WTC11 (cell line): ENCODE data around the gene C1QTNF4. TPM values are rescaled to one million over a fixed set of nuclear protein-coding genes. Genes with fewer than 3 reads are reported as not detected.

Experiments used
- ATAC-seq: fragments of 200-7000 bp; cut with Tn5 transposase; 2 replicates; pipeline ENCODE4 v1.10.0; 2021; ENCODE audit warnings: mild to moderate bottlenecking, moderate library complexity
- CTCF ChIA-PET: fragments of 300-600 bp; sonication (Branson Sonifier 250); formaldehyde crosslinking; loops from one replicate; lab custom pipeline; 2021; ENCODE audit warnings: antibody characterized with exemption; lab: Charles Lee
- POLR2A ChIA-PET: fragments of 350-600 bp; sonication (Branson Sonifier 250); formaldehyde crosslinking; loops from one replicate; lab custom pipeline; 2021; ENCODE audit warnings: antibody characterized with exemption; lab: Charles Lee
- DNase-seq: peaks from one replicate; pipeline ENCODE4 v3.0.0; 2021; ENCODE audit warnings: low spot score
- H3K27ac Mint-ChIP-seq: 2 replicates; pipeline ENCODE4 v1.8.0; 2021; ENCODE audit warnings: mixed read lengths
- H3K27me3 Mint-ChIP-seq: 2 replicates; pipeline ENCODE4 v1.8.0; 2021; ENCODE audit warnings: low read depth, mild to moderate bottlenecking, moderate library complexity, mixed read lengths
- H3K36me3 Mint-ChIP-seq: 2 replicates; pipeline ENCODE4 v1.8.0; 2021; ENCODE audit warnings: mixed read lengths
- H3K4me1 Mint-ChIP-seq: 2 replicates; pipeline ENCODE4 v1.8.0; 2022; ENCODE audit warnings: mixed read lengths
- H3K4me3 Mint-ChIP-seq: 2 replicates; pipeline ENCODE4 v1.8.0; 2021; ENCODE audit warnings: mild to moderate bottlenecking, moderate library complexity, mixed read lengths
- H3K9me3 Mint-ChIP-seq: 2 replicates; pipeline ENCODE4 v1.8.0; 2021; ENCODE audit warnings: mixed read lengths
- ARID4B ChIP-seq: sonication (generic); formaldehyde crosslinking; IDR thresholded peaks from 2 replicates; pipeline ENCODE4 v1.8.0; 2023; ENCODE audit warnings: missing genetic modification reagents, mild to moderate bottlenecking, borderline replicate concordance
- ATF3 ChIP-seq: sonication (generic); formaldehyde crosslinking; conservative IDR thresholded peaks from 2 replicates; pipeline ENCODE4 v1.8.1; 2022; ENCODE audit warnings: mild to moderate bottlenecking, missing genetic modification reagents
- CREB1 ChIP-seq: sonication (generic); formaldehyde crosslinking; IDR thresholded peaks from 2 replicates; pipeline ENCODE4 v1.8.0; 2023; ENCODE audit warnings: mild to moderate bottlenecking, missing genetic modification reagents
- CREM ChIP-seq: sonication (generic); formaldehyde crosslinking; IDR thresholded peaks from 2 replicates; pipeline ENCODE4 v1.8.1; 2022; ENCODE audit warnings: mild to moderate bottlenecking, missing genetic modification reagents, moderate library complexity
- CTCF ChIP-seq: fragments of 200-600 bp; IDR thresholded peaks from 2 replicates; pipeline ENCODE4 v1.8.0; 2022; ENCODE audit warnings: antibody characterized with exemption
- ELF4 ChIP-seq: sonication (generic); formaldehyde crosslinking; IDR thresholded peaks from 2 replicates; pipeline ENCODE4 v1.8.1; 2022; ENCODE audit warnings: low read depth, mild to moderate bottlenecking, moderate library complexity, missing genetic modification reagents
- ERG ChIP-seq: fragments of 250-450 bp; sonication (Bioruptor Pico); IDR thresholded peaks from 2 replicates; pipeline ENCODE4 v1.8.0; 2021; ENCODE audit warnings: mild to moderate bottlenecking
- ESRRA ChIP-seq: sonication (generic); formaldehyde crosslinking; IDR thresholded peaks from 2 replicates; pipeline ENCODE4 v1.8.1; 2022; ENCODE audit warnings: mild to moderate bottlenecking, missing genetic modification reagents, borderline replicate concordance
- MAX ChIP-seq: sonication (generic); formaldehyde crosslinking; IDR thresholded peaks from 2 replicates; pipeline ENCODE4 v1.8.0; 2022; ENCODE audit warnings: mild to moderate bottlenecking, missing genetic modification reagents
- MLX ChIP-seq: sonication (generic); formaldehyde crosslinking; IDR thresholded peaks from 2 replicates; pipeline ENCODE4 v1.8.1; 2023; ENCODE audit warnings: mild to moderate bottlenecking, missing genetic modification reagents, moderate library complexity
- NFE2L1 ChIP-seq: sonication (generic); formaldehyde crosslinking; IDR thresholded peaks from 2 replicates; pipeline ENCODE4 v1.8.1; 2023; ENCODE audit warnings: missing genetic modification reagents
- RORB ChIP-seq: fragments of 250-450 bp; sonication (Bioruptor Pico); IDR thresholded peaks from 2 replicates; pipeline ENCODE4 v1.9.0; 2021; ENCODE audit warnings: mild to moderate bottlenecking
- SMAD3 ChIP-seq: sonication (generic); formaldehyde crosslinking; IDR thresholded peaks from 2 replicates; pipeline ENCODE4 v1.8.0; 2022; ENCODE audit warnings: missing genetic modification reagents, mild to moderate bottlenecking, borderline replicate concordance
- TCF7 ChIP-seq: sonication (generic); formaldehyde crosslinking; IDR thresholded peaks from 2 replicates; pipeline ENCODE4 v1.8.0; 2022; ENCODE audit warnings: mild to moderate bottlenecking, low read depth, missing genetic modification reagents, moderate library complexity
- ZBTB21 ChIP-seq: sonication (generic); formaldehyde crosslinking; IDR thresholded peaks from 2 replicates; pipeline ENCODE4 v1.8.1; 2023; ENCODE audit warnings: mild to moderate bottlenecking, missing genetic modification reagents, borderline replicate concordance
- ZNF263 ChIP-seq: sonication (generic); formaldehyde crosslinking; IDR thresholded peaks from 2 replicates; pipeline ENCODE4 v1.8.1; 2022; ENCODE audit warnings: low read depth, mild to moderate bottlenecking, moderate library complexity, missing genetic modification reagents
- ZNF396 ChIP-seq: fragments of 250-450 bp; sonication (Bioruptor Pico); IDR thresholded peaks from 2 replicates; pipeline ENCODE4 v1.8.0; 2021; ENCODE audit warnings: mild to moderate bottlenecking, moderate library complexity, borderline replicate concordance
- ZNF423 ChIP-seq: fragments of 250-450 bp; sonication (Bioruptor Pico); IDR thresholded peaks from 2 replicates; pipeline ENCODE4 v2.1.2; 2022; ENCODE audit warnings: mild to moderate bottlenecking, moderate library complexity
- ZNF425 ChIP-seq: fragments of 250-450 bp; sonication (Bioruptor Pico); conservative IDR thresholded peaks from 2 replicates; pipeline ENCODE4 v1.9.0; 2021; ENCODE audit warnings: mild to moderate bottlenecking
- ZNF671 ChIP-seq: fragments of 250-450 bp; sonication (Bioruptor Pico); IDR thresholded peaks from 2 replicates; pipeline ENCODE4 v1.8.0; 2021; ENCODE audit warnings: mild to moderate bottlenecking
- total RNA-seq: library from RNA; stranded (reverse); gene quantifications from 3 replicates; pipeline ENCODE4 v1.2.3, GENCODE V29; 2021

The C1QTNF4 gene
- total RNA-seq, 1 experiment from 2014 or later, result 9.5 TPM

GRCh38 chr11:47551086-47551485 lies 43.1 kb downstream of the C1QTNF4 start (continued):
- TF ChIP-seq ARID4B (CRISPR knock-in tag), result no peak
- TF ChIP-seq ZNF263, result no peak
- TF ChIP-seq ERG (CRISPR knock-in tag), result no peak
- no peak for TF ChIP-seq ZBTB21 (CRISPR knock-in tag)
- no peak for TF ChIP-seq TCF7
- no peak for TF ChIP-seq ZNF423 (CRISPR knock-in tag)
- no peak for TF ChIP-seq ATF3 (CRISPR knock-in tag)
- TF ChIP-seq CREB1 (CRISPR knock-in tag), result no peak

GRCh38 chr11:47550288-47551047 lies 43.7 kb downstream of the C1QTNF4 start:
- CTCF ChIA-PET, result interaction anchor here (1.0 to 1.7 kb wide), 2 partner anchors 18 to 35 kb away, joined by 3 to 9 read pairs; no protein-coding TSS in a partner anchor
- no peaks in the 10 kb centered on the region for H3K27me3 Mint-ChIP-seq
- no peak for ATAC-seq
- no peak for DNase-seq
- H3K4me3 Mint-ChIP-seq, result no peak overlapping the region; the same call in 1 of the 2 replicates
- H3K9me3 Mint-ChIP-seq, result no peaks in the 10 kb centered on the region
- H3K36me3 Mint-ChIP-seq, result peaks cover 18% of the 10 kb centered on the region
- H3K4me1 Mint-ChIP-seq, result peaks cover 38% of the 10 kb centered on the region
- POLR2A ChIA-PET, result no interaction called here
- peak overlapping the region; percentile 76 for H3K27ac Mint-ChIP-seq
- TF ChIP-seq ESRRA (CRISPR knock-in tag) (no peak), CREM (CRISPR knock-in tag) (no peak), ZNF425 (CRISPR knock-in tag) (no peak), ZNF396 (CRISPR knock-in tag) (no peak), SMAD3 (CRISPR knock-in tag) (no peak), CTCF (no peak), RORB (CRISPR knock-in tag) (no peak), MAX (CRISPR knock-in tag) (no peak), NFE2L1 (no peak), MLX (CRISPR knock-in tag) (no peak), ARID4B (CRISPR knock-in tag) (no peak), ZNF263 (no peak), ZNF671 (no peak), ELF4 (CRISPR knock-in tag) (no peak)
